K562 (cell line): Measurements from ENCODE around the gene RNF223. TPM values are rescaled to one million over a fixed set of nuclear protein-coding genes. Genes with fewer than 3 reads are reported as not detected.

ENCODE experiments used
- ATAC-seq: fragments of 200-7000 bp; cut with Tn5 transposase; 3 replicates; pipeline ENCODE4 v1.9.1; 2020; ENCODE audit warnings: moderate library complexity
- BruUV-seq: library from RNA; stranded (reverse); fragments of 400-500 nt; replicated peaks from 2 replicates; lab custom pipeline; 2021; lab: Mats Ljungman, UMichigan
- CTCF ChIA-PET: fragments of 300-600 bp; formaldehyde crosslinking; extraction: SDS; loops from one replicate; lab custom pipeline; 2021; ENCODE audit warnings: low intra/inter-chr PET ratio; lab: Yijun Ruan, JAX
- POLR2A ChIA-PET: fragments of 300-600, 350-650 bp; sonication (Branson Sonifier 250); formaldehyde crosslinking; extraction: SDS; loops from one replicate; lab custom pipeline; 2021; ENCODE audit warnings: antibody characterized with exemption, inconsistent platforms; lab: Yijun Ruan, JAX
- DNase-seq, 4 experiments: peaks; one replicate each; pipeline versions ENCODE4 v3.0.0 to v3.0.0-alpha.2; 2011 to 2018; ENCODE audit warnings: low spot score in 3 of 4, mixed read lengths in 3 of 4; ENCODE audit errors: extremely low read depth in 1 of 4
- FAIRE-seq: peaks from 2 replicates; lab custom pipeline; 2011; peaks lifted over from hg19 to GRCh38; lab: Jason Lieb, UNC
- H2AFZ ChIP-seq: 2 replicates; pipeline ENCODE4 v1.6.0; 2011; ENCODE audit warnings: low read depth, low read length, control low read depth, inconsistent platforms
- H3K27ac ChIP-seq: fragments of 200-600 bp; 3 replicates; pipeline ENCODE4 v1.8.0; 2011; ENCODE audit warnings: low read depth, mild to moderate bottlenecking, control low read depth, inconsistent platforms, low read length, moderate library complexity, mixed read lengths; ENCODE audit errors: extremely low read depth
- H3K27me3 ChIP-seq, 2 experiments: fragments of 300-600 bp in 1 of 2; 2 replicates in 1 of 2; 3 replicates in 1 of 2; pipeline versions ENCODE4 v1.6.0 to v1.8.0; 2011; ENCODE audit warnings: inconsistent platforms in 2 of 2, low read length in 2 of 2, mild to moderate bottlenecking in 1 of 2, mixed read lengths in 1 of 2, moderate library complexity in 1 of 2; ENCODE audit not compliant: control insufficient read depth in 2 of 2, insufficient read depth in 2 of 2
- H3K36me3 ChIP-seq: fragments of 300-600 bp; 3 replicates; pipeline ENCODE4 v1.8.0; 2011; ENCODE audit warnings: mild to moderate bottlenecking, low read length, inconsistent platforms; ENCODE audit not compliant: control insufficient read depth, insufficient read depth
- H3K4me1 ChIP-seq, 2 experiments: fragments of 200-600 bp in 1 of 2; replicated peaks in 1 of 2; 2 replicates in 1 of 2; 3 replicates in 1 of 2; pipeline versions ENCODE4 v1.5.1 to v1.8.0; 2011; ENCODE audit warnings: inconsistent platforms in 2 of 2, low read length in 2 of 2, mild to moderate bottlenecking in 1 of 2, mixed read lengths in 1 of 2, moderate library complexity in 1 of 2; ENCODE audit not compliant: control insufficient read depth in 2 of 2, insufficient read depth in 2 of 2
- H3K4me2 ChIP-seq: 2 replicates; pipeline ENCODE4 v1.6.1; 2011; ENCODE audit warnings: low read length, control low read depth, inconsistent platforms, mixed read lengths; ENCODE audit not compliant: insufficient read depth
- H3K4me3 ChIP-seq: fragments of 200-600 bp; sonication (generic), shearing (Covaris generic); 2 replicates; pipeline ENCODE4 v1.5.1; 2016; ENCODE audit warnings: control low read depth, inconsistent platforms
- H3K79me2 ChIP-seq: fragments of 200-600 bp; 3 replicates; pipeline ENCODE4 v1.8.0; 2011; ENCODE audit warnings: low read length, inconsistent platforms; ENCODE audit not compliant: control insufficient read depth, insufficient read depth
- H3K9ac ChIP-seq, 2 experiments: 2 replicates each; pipeline versions ENCODE4 v1.6.0 to v1.6.1; 2011; ENCODE audit warnings: low read depth in 2 of 2, low read length in 2 of 2, control low read depth in 1 of 2, inconsistent platforms in 1 of 2, mild to moderate bottlenecking in 1 of 2, mixed read lengths in 1 of 2; ENCODE audit not compliant: insufficient read depth in 1 of 2
- H3K9me1 ChIP-seq: one replicate; pipeline ENCODE4 v1.6.0; 2011; ENCODE audit warnings: inconsistent platforms, mild to moderate bottlenecking, low read length, moderate library complexity; ENCODE audit not compliant: control insufficient read depth, insufficient read depth
- H3K9me3 ChIP-seq: replicated peaks from 2 replicates; pipeline ENCODE4 v1.5.1; 2011; ENCODE audit warnings: low read depth, low read length, inconsistent platforms; ENCODE audit not compliant: control insufficient read depth, insufficient read depth
- H4K20me1 ChIP-seq: replicated peaks from 2 replicates; pipeline ENCODE4 v1.6.1; 2011; ENCODE audit warnings: low read length, inconsistent platforms, mixed read lengths; ENCODE audit not compliant: control insufficient read depth, insufficient read depth
- ATF1 ChIP-seq, 2 experiments: fragments of 450-650 bp in 1 of 2; IDR thresholded peaks; 2 replicates each; pipeline ENCODE4 v1.6.1; 2016; ENCODE audit warnings: missing compliant biosample characterization in 1 of 2, missing genetic modification characterization in 1 of 2
- CEBPB ChIP-seq: fragments of 450-650 bp; IDR thresholded peaks from 2 replicates; pipeline ENCODE4 v1.6.1; 2016; ENCODE audit warnings: missing genetic modification characterization, missing compliant biosample characterization
- IRF2 ChIP-seq: sonication (generic); formaldehyde crosslinking; IDR thresholded peaks from 2 replicates; pipeline ENCODE4 v1.8.1; 2022; ENCODE audit warnings: mild to moderate bottlenecking, missing genetic modification reagents
- MAFF ChIP-seq: IDR thresholded peaks from 2 replicates; pipeline ENCODE4 v1.6.1; 2012; ENCODE audit warnings: low read length, improper control_type of control experiment
- MIER1 ChIP-seq: fragments of 450-650 bp; IDR thresholded peaks from 2 replicates; pipeline ENCODE4 v1.6.1; 2016; ENCODE audit warnings: antibody characterized with exemption, mild to moderate bottlenecking, low read depth
- MLLT1 ChIP-seq, 2 experiments: fragments of 450-650 bp; IDR thresholded peaks; 2 replicates each; pipeline ENCODE4 v1.6.1; 2016
- THRA ChIP-seq: fragments of 450-650 bp; IDR thresholded peaks from 2 replicates; pipeline ENCODE4 v1.6.1; 2017; ENCODE audit warnings: mild to moderate bottlenecking, moderate library complexity
- YY1 ChIP-seq, 3 experiments: IDR thresholded peaks; 2 replicates each; pipeline ENCODE4 v1.6.1; 2011; ENCODE audit warnings: low read length in 2 of 3, mild to moderate bottlenecking in 2 of 3, moderate library complexity in 2 of 3, borderline replicate concordance in 1 of 3, control low read depth in 1 of 3, low read depth in 1 of 3; ENCODE audit not compliant: insufficient read depth in 3 of 3, insufficient replicate concordance in 2 of 3, control insufficient read depth in 1 of 3, insufficient read length in 1 of 3; ENCODE audit errors: extremely low read depth in 1 of 3
- ZBTB2 ChIP-seq: fragments of 450-650 bp; IDR thresholded peaks from 2 replicates; pipeline ENCODE4 v1.6.1; 2016; ENCODE audit warnings: antibody characterized with exemption
- ZBTB33 ChIP-seq: sonication (generic); formaldehyde crosslinking; IDR thresholded peaks from 2 replicates; pipeline ENCODE4 v1.8.1; 2023; ENCODE audit warnings: mild to moderate bottlenecking, missing genetic modification reagents
- ZFP30 ChIP-seq: fragments of 250-450 bp; sonication (Bioruptor Pico); IDR thresholded peaks from 2 replicates; pipeline ENCODE4 v1.8.0; 2022; ENCODE audit warnings: moderate library complexity, mild to moderate bottlenecking, inconsistent platforms, borderline replicate concordance
- ZNF589 ChIP-seq: fragments of 200-800 bp; sonication (Bioruptor generic); IDR thresholded peaks from 2 replicates; pipeline ENCODE4 v1.6.1; 2016; ENCODE audit warnings: low read depth, missing genetic modification characterization, missing compliant biosample characterization
- ZNF696 ChIP-seq: fragments of 250-450 bp; sonication (Bioruptor Pico); conservative IDR thresholded peaks from 2 replicates; pipeline ENCODE4 v1.4.0; 2020; ENCODE audit warnings: mild to moderate bottlenecking, moderate library complexity
- WGBS: fragments of 100-300 bp; shearing (Covaris generic); methylation state at CpG from one replicate; pipeline ENCODE4 v1.1.6; 2016; ENCODE audit warnings: low coverage, mixed read lengths; ENCODE audit not compliant: insufficient coverage; ENCODE audit errors: missing lambda C conversion rate; 5-methylcytosine and 5-hydroxymethylcytosine counted together
- in situ Hi-C: fragments of 300-500 bp; cut with MboI; formaldehyde crosslinking; loops from 4 replicates; pipeline ENCODE4 v1.15.0; 2018; ENCODE audit warnings: inconsistent platforms, mixed read lengths
- intact Hi-C: fragments of 100-400 bp; cut with micrococcal nuclease; formaldehyde crosslinking; loops from 2 replicates; pipeline ENCODE4 v1.14.2; 2022
- polyA plus RNA-seq, 8 experiments: library from polyadenylated mRNA; depleted of rRNA in 4 of 8; stranded (reverse) in 5 of 8; unstranded in 3 of 8; fragments of >200 nt; fragmentation: Nextera tagmentation in 2 of 8; fragmentation: Illumina TruSeq in 1 of 8; extraction: Ambion mirVana in 2 of 8; extraction: Trizol in 1 of 8; gene quantifications; 2 replicates each; pipeline versions ENCODE4 v1.2.1 to v1.2.3, GENCODE V29; 2011 to 2014; ENCODE audit warnings: inconsistent platforms in 1 of 8, missing spikeins in 1 of 8
- total RNA-seq, 7 experiments: library from RNA; depleted of rRNA in 6 of 7; stranded (reverse); fragments of >200 nt in 6 of 7; fragmentation: Illumina TruSeq in 2 of 7; extraction: Trizol in 2 of 7; gene quantifications; 2 replicates each; pipeline versions ENCODE4 v1.2.1 to v1.2.3, GENCODE V29; 2011 to 2021; ENCODE audit warnings: low replicate concordance in 1 of 7

The RNF223 gene
- total and polyA plus RNA-seq, 9 of the 15 experiments (the other 6 are each of a cell fraction or from before 2014, with no cell fraction given): 0.04 to 0.32 TPM; not detected in 7

- no peaks in the 10 kb centered on the region for H3K27me3 ChIP-seq
- no peak for ATAC-seq
- no peaks in the 10 kb centered on the region for H3K9me1 ChIP-seq
- H3K9me3 ChIP-seq: no peaks in the 10 kb centered on the region
- H3K4me1 ChIP-seq: peaks cover 8 to 67% of the 10 kb centered on the region in 2 experiments; a peak in 4 of 5 replicates
- H4K20me1 ChIP-seq: peaks cover 4% of the 10 kb centered on the region
- no peak overlapping the region for H3K9ac ChIP-seq
- DNase-seq: no peak
- no peak overlapping the region for H3K4me3 ChIP-seq
- no TSS peak for BruUV-seq
- H3K36me3 ChIP-seq: peaks cover 68% of the 10 kb centered on the region; the same call in 2 of the 3 replicates
- H3K27ac ChIP-seq: no peak overlapping the region
- POLR2A ChIA-PET: interaction anchor here (0.5 to 1.2 kb wide), 2 partner anchors 13 to 393 kb away, joined by 3 read pairs; no protein-coding TSS in a partner anchor
- WGBS: 94% methylated on average over 22 of the region's 33 CpGs
- no peak for FAIRE-seq
- CTCF ChIA-PET: no interaction called here
- H3K79me2 ChIP-seq: no peaks in the 10 kb centered on the region; the same call in 2 of the 3 replicates
- no peak overlapping the region for H2AFZ ChIP-seq
- intact Hi-C loops (no loop called here), in situ Hi-C loops (no loop called here)
- no peak overlapping the region for H3K4me2 ChIP-seq
- TF ChIP-seq MLLT1 (IDR thresholded peaks at IDR 0.05): no peak
- TF ChIP-seq IRF2 (CRISPR knock-in tag): no peak
- no peak for TF ChIP-seq CEBPB
- no peak for TF ChIP-seq THRA
- TF ChIP-seq ATF1 (CRISPR knock-in tag; IDR thresholded peaks at IDR 0.05): no peak
- TF ChIP-seq ATF1 (tag; IDR thresholded peaks at IDR 0.05): no peak
- TF ChIP-seq MIER1: no peak
- no peak for TF ChIP-seq ZNF696 (CRISPR knock-in tag)
- TF ChIP-seq ZNF589 (CRISPR knock-in tag): no peak
- TF ChIP-seq ZBTB33: no peak
- TF ChIP-seq YY1 (IDR thresholded peaks at IDR 0.05; ENCODE audit: borderline replicate concordance in 1 of 3, control insufficient read depth in 1 of 3, extremely low read depth in 1 of 3, insufficient read depth in 3 of 3, insufficient read length in 1 of 3, insufficient replicate concordance in 2 of 3, low read depth in 1 of 3, low read length in 2 of 3): no peak
- no peak for TF ChIP-seq ZFP30 (CRISPR knock-in tag)
- no peak for TF ChIP-seq MAFF
- no peak for TF ChIP-seq ZBTB2
Observed at GRCh38 chr1:1043921-1044320, 30.2 kb downstream of the RNF223 start.
